Measurements from ENCODE around the gene EVL.

Gene EVL

GRCh38 chr14:100039903-100040302 is 25.3 kb upstream of the EVL start:
- H3K4me3 ChIP-seq (replicated peaks; ENCODE audit: insufficient read depth, low read length) = no peak overlapping the region
- TF ChIP-seq POLR2AphosphoS5 (IDR thresholded peaks at IDR 0.05; ENCODE audit: low read depth) = peak; percentile 19; the same call in 1 of the 2 replicates
- no peak for TF ChIP-seq CTCF (IDR thresholded peaks at IDR 0.05; ENCODE audit: insufficient read depth, low read length)
- peak in 1 of 2 experiments; percentile 67 for DNase-seq (ENCODE audit: low read depth in 1 of 2, low spot score in 1 of 2)
- peak overlapping the region; percentile 91 for H3K27ac ChIP-seq (replicated peaks)
- H3K27me3 ChIP-seq (ENCODE audit: insufficient read depth, poor library complexity, severe bottlenecking) = no peaks in the 10 kb centered on the region

GRCh38 chr14:100041271-100041670 is 24.0 kb upstream of the EVL start:
- peak overlapping the region; percentile 91 for H3K27ac ChIP-seq (replicated peaks)
- peak in 1 of 2 experiments; percentile 81 for DNase-seq (ENCODE audit: low read depth in 1 of 2, low spot score in 1 of 2)
- H3K27me3 ChIP-seq (ENCODE audit: insufficient read depth, poor library complexity, severe bottlenecking) = no peaks in the 10 kb centered on the region
- TF ChIP-seq CTCF (IDR thresholded peaks at IDR 0.05; ENCODE audit: insufficient read depth, low read length) (no peak), POLR2AphosphoS5 (IDR thresholded peaks at IDR 0.05; ENCODE audit: low read depth) (no peak), GABPA (IDR thresholded peaks at IDR 0.05; ENCODE audit: low read depth) (no peak), SPI1 (IDR thresholded peaks at IDR 0.05; ENCODE audit: borderline replicate concordance, low read depth) (no peak)
- TF ChIP-seq, protein P1, sequence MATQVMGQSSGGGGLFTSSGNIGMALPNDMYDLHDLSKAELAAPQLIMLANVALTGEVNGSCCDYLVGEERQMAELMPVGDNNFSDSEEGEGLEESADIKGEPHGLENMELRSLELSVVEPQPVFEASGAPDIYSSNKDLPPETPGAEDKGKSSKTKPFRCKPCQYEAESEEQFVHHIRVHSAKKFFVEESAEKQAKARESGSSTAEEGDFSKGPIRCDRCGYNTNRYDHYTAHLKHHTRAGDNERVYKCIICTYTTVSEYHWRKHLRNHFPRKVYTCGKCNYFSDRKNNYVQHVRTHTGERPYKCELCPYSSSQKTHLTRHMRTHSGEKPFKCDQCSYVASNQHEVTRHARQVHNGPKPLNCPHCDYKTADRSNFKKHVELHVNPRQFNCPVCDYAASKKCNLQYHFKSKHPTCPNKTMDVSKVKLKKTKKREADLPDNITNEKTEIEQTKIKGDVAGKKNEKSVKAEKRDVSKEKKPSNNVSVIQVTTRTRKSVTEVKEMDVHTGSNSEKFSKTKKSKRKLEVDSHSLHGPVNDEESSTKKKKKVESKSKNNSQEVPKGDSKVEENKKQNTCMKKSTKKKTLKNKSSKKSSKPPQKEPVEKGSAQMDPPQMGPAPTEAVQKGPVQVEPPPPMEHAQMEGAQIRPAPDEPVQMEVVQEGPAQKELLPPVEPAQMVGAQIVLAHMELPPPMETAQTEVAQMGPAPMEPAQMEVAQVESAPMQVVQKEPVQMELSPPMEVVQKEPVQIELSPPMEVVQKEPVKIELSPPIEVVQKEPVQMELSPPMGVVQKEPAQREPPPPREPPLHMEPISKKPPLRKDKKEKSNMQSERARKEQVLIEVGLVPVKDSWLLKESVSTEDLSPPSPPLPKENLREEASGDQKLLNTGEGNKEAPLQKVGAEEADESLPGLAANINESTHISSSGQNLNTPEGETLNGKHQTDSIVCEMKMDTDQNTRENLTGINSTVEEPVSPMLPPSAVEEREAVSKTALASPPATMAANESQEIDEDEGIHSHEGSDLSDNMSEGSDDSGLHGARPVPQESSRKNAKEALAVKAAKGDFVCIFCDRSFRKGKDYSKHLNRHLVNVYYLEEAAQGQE (IDR thresholded peaks at IDR 0.05; ENCODE audit: insufficient replicate concordance, low read depth) = no peak
- H3K4me3 ChIP-seq (replicated peaks; ENCODE audit: insufficient read depth, low read length) = no peak overlapping the region

DNA sequence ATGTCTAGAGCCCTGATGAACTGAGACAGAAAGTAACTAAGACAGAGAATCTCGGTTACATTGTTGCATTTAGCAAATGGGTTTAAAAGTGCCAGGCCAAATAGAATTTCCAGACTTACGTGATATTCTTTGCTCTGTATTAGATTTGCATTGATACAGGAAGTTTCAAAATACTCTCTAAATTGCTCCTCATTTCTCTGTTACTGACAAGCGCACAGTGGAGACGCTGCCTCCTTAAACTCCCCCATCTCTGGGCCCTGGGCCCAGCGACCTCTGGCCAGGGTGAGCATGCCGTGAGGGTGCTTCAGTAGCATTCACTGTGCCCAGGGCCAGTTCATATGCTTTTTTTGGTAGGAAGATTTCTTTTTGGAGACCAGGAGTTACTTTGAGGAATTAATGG is 22.9 kb upstream of the EVL start:
- TF ChIP-seq, protein P1 (IDR thresholded peaks at IDR 0.05; ENCODE audit: insufficient replicate concordance, low read depth) = no peak
- TF ChIP-seq GABPA (IDR thresholded peaks at IDR 0.05; ENCODE audit: low read depth) (no peak), SPI1 (IDR thresholded peaks at IDR 0.05; ENCODE audit: borderline replicate concordance, low read depth) (no peak), CTCF (IDR thresholded peaks at IDR 0.05; ENCODE audit: insufficient read depth, low read length) (no peak), POLR2AphosphoS5 (IDR thresholded peaks at IDR 0.05; ENCODE audit: low read depth) (no peak)
- peak overlapping the region; percentile 91 for H3K27ac ChIP-seq (replicated peaks)
- no peaks in the 10 kb centered on the region for H3K27me3 ChIP-seq (ENCODE audit: insufficient read depth, poor library complexity, severe bottlenecking)
- DNase-seq (ENCODE audit: low read depth in 1 of 2, low spot score in 1 of 2) = peak in 1 of 2 experiments; percentile 43
- H3K4me3 ChIP-seq (replicated peaks; ENCODE audit: insufficient read depth, low read length) = no peak overlapping the region

DNA sequence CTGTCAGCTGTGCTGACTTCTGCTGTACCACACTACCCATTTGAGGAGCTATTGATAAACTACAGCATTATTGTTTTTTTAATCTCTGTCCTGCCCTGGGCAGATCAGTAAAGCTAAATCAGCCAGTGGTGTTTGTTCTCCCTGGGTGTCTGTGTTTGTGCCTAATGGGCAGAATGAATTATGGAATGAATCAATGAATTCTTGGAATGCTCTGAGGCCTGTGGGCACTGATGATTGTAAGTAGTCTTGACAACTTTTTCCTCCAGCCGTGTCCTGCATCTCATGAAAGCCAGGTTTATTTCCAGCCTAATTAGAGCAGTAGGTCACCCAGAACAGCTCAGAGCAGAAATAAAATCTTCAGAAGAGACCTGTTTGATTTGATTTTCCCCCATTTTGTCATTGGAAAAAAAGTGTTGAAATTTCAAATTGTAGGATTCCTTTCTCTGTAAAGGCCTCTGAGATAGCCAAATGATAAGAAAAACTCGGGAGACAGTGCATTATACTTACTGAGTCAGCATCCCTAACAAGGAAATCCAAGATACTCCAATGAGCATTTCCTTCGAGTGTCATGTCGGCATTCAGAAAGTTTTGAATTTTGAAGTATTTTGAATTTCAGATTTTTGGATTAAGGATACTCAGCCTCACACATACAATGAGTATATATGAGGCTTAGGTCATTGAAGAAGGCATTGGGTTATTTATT is 19.4 kb upstream of the EVL start:
- TF ChIP-seq, protein P1 (IDR thresholded peaks at IDR 0.05; ENCODE audit: insufficient replicate concordance, low read depth) = no peak
- TF ChIP-seq SPI1 (IDR thresholded peaks at IDR 0.05; ENCODE audit: borderline replicate concordance, low read depth) (no peak), GABPA (IDR thresholded peaks at IDR 0.05; ENCODE audit: low read depth) (no peak), CTCF (IDR thresholded peaks at IDR 0.05; ENCODE audit: insufficient read depth, low read length) (no peak), POLR2AphosphoS5 (IDR thresholded peaks at IDR 0.05; ENCODE audit: low read depth) (no peak)
- Histone ChIP-seq H3K27ac (replicated peaks) (no peak overlapping the region), H3K27me3 (ENCODE audit: insufficient read depth, poor library complexity, severe bottlenecking) (no peaks in the 10 kb centered on the region), H3K4me3 (replicated peaks; ENCODE audit: insufficient read depth, low read length) (no peak overlapping the region)
- no peak for DNase-seq (ENCODE audit: low read depth in 1 of 2, low spot score in 1 of 2)

Data from HL-60 (cell line).